Measurements from ENCODE around the gene GALM.

The GALM gene

GRCh38 chr2:38775921-38776225 is 110.0 kb downstream of the GALM start:
- TF ChIP-seq, protein P1, sequence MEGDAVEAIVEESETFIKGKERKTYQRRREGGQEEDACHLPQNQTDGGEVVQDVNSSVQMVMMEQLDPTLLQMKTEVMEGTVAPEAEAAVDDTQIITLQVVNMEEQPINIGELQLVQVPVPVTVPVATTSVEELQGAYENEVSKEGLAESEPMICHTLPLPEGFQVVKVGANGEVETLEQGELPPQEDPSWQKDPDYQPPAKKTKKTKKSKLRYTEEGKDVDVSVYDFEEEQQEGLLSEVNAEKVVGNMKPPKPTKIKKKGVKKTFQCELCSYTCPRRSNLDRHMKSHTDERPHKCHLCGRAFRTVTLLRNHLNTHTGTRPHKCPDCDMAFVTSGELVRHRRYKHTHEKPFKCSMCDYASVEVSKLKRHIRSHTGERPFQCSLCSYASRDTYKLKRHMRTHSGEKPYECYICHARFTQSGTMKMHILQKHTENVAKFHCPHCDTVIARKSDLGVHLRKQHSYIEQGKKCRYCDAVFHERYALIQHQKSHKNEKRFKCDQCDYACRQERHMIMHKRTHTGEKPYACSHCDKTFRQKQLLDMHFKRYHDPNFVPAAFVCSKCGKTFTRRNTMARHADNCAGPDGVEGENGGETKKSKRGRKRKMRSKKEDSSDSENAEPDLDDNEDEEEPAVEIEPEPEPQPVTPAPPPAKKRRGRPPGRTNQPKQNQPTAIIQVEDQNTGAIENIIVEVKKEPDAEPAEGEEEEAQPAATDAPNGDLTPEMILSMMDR (IDR thresholded peaks at IDR 0.05): no peak

DNA sequence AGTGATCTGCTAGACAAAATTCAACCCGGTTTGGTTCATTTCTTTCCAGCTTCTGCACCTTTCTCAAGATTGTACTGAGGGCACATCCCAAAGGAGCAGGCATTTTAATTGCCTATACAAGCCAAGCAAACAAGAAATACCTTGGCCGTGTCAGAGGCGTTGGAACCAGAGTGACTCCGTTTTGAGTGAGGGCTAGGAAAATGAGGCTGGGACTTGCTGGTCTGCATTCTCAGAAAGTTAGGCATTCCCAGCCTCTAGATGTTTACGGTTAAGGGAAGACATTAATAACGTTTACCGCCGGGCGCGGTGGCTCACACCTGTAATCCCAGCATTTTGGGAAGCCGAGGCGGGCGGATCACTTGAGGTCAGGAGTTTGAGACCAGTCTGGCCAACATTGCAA is 110.6 kb downstream of the GALM start:
- TF ChIP-seq, protein P1 (IDR thresholded peaks at IDR 0.05): no peak

DNA sequence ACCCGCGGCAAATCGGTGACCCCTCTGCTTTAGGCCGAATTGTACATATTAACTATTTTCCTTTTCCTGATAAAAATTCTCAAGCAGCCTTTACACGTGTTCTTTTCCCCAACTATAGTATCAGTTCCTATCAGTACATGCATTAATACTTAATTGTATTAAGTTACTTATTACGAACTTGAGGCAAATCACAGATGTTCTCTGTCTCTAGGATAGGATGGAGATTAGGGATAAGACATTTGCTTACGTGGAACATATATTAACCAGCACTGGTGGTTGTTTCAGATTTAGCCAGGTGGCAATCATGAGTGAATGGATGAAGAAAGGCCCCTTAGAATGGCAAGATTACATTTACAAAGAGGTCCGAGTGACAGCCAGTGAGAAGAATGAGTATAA is 112.8 kb downstream of the GALM start:
- TF ChIP-seq, protein P1 (IDR thresholded peaks at IDR 0.05): no peak

DNA sequence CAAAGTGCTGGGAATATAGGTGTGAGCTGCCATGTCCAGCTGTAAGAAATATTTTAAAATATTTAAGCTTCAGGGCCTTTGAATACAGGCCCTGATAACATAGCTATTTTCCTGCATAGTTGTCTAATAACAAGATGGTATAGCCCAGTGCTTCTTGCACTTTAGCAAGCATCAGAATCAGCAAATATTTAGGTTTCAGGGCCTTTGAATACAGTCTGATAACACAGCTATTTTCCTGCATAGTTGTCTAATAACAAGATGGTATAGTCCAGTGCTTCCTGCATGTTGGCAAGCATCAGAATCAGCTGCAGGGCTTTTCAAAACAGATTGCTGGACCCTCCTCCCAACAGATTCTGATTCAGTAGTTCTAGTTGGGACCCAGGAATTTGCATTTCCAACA is 117.7 kb downstream of the GALM start:
- TF ChIP-seq, protein P1 (IDR thresholded peaks at IDR 0.05): no peak
